B cell (primary cell): ENCODE data around the gene MAF. TPM values are rescaled to one million over a fixed set of nuclear protein-coding genes. Genes with fewer than 3 reads are reported as not detected.

Experiments used
- ATAC-seq: fragments of 200-7000 bp; cut with Tn5 transposase; one replicate; pipeline ENCODE4 v1.10.0; 2021; ENCODE audit warnings: low read depth, mild to moderate bottlenecking, moderate number of reproducible peaks, moderate library complexity
- CTCF ChIA-PET: fragments of 350-600 bp; sonication (Branson Sonifier 250); formaldehyde crosslinking; loops from one replicate; lab custom pipeline; 2021; ENCODE audit warnings: antibody characterized with exemption, inconsistent platforms; lab: Charles Lee
- POLR2A ChIA-PET: fragments of 350-600 bp; sonication (Branson Sonifier 250); formaldehyde crosslinking; loops from one replicate; lab custom pipeline; 2021; ENCODE audit warnings: antibody characterized with exemption; lab: Charles Lee
- DNase-seq: peaks from one replicate; pipeline ENCODE4 v3.0.0; 2013
- H2AFZ ChIP-seq: 2 replicates; pipeline ENCODE4 v1.6.1; 2012; ENCODE audit warnings: mild to moderate bottlenecking, low read depth, low read length; ENCODE audit not compliant: insufficient read depth, poor library complexity, severe bottlenecking
- H3K27ac ChIP-seq, 2 donors: 1 replicate in 1 of 2; 2 replicates in 1 of 2; pipeline ENCODE4 v1.5.1; 2012 to 2013; ENCODE audit warnings: low read length in 2 of 2, mild to moderate bottlenecking in 2 of 2, moderate library complexity in 1 of 2
- H3K27me3 ChIP-seq, 4 experiments: fragments of 200-600 bp in 1 of 4; sonication (generic) in 1 of 4; replicated peaks in 1 of 4; 1 replicate in 2 of 4; 2 replicates in 2 of 4; pipeline versions ENCODE4 v1.6.1 to v1.7.0; 2013 to 2016; ENCODE audit warnings: low read length in 3 of 4, mild to moderate bottlenecking in 2 of 4, mixed read lengths in 1 of 4, moderate library complexity in 1 of 4; ENCODE audit not compliant: insufficient read depth in 4 of 4, control insufficient read depth in 3 of 4; ENCODE audit errors: control extremely low read depth in 1 of 4
- H3K36me3 ChIP-seq, 2 experiments: replicated peaks in 1 of 2; 1 replicate in 1 of 2; 2 replicates in 1 of 2; pipeline versions ENCODE4 v1.6.1 to v1.7.1; 2013; ENCODE audit warnings: low read length in 1 of 2; ENCODE audit not compliant: insufficient read depth in 2 of 2, control insufficient read depth in 1 of 2; ENCODE audit errors: control extremely low read depth in 1 of 2, extremely low read depth in 1 of 2
- H3K4me1 ChIP-seq, 2 donors: fragments of 200-600 bp in 1 of 2; sonication (generic) in 1 of 2; 1 replicate in 1 of 2; 2 replicates in 1 of 2; pipeline versions ENCODE4 v1.5.1 to v1.6.1; 2013 to 2017; ENCODE audit warnings: low read length in 2 of 2; ENCODE audit not compliant: control insufficient read depth in 2 of 2, insufficient read depth in 2 of 2
- H3K4me2 ChIP-seq: replicated peaks from 2 replicates; pipeline ENCODE3; 2012; ENCODE audit warnings: mild to moderate bottlenecking, low read depth, low read length; ENCODE audit not compliant: poor library complexity, severe bottlenecking
- H3K4me3 ChIP-seq, 5 experiments: fragments of 200-600 bp in 1 of 5; sonication (generic) in 1 of 5; 1 replicate in 3 of 5; 2 replicates in 2 of 5; pipeline versions ENCODE4 v1.5.1 to v1.7.0; 2011 to 2016; ENCODE audit warnings: low read length in 4 of 5, mild to moderate bottlenecking in 4 of 5, low read depth in 2 of 5, control low read depth in 1 of 5, moderate library complexity in 1 of 5; ENCODE audit not compliant: insufficient read depth in 1 of 5; ENCODE audit errors: control extremely low read depth in 1 of 5, extremely low read depth in 1 of 5
- H3K79me2 ChIP-seq: fragments of 200-600 bp; sonication (generic); one replicate; pipeline ENCODE4 v1.6.0; 2016; ENCODE audit warnings: low read length; ENCODE audit not compliant: control insufficient read depth, insufficient read depth
- H3K9ac ChIP-seq: fragments of 200-600 bp; sonication (generic); 2 replicates; pipeline ENCODE4 v1.6.1; 2017; ENCODE audit warnings: mild to moderate bottlenecking, low read length, moderate library complexity
- H3K9me3 ChIP-seq, 3 donors: one replicate each; pipeline versions ENCODE4 v1.6.1 to v1.7.1; 2013; ENCODE audit warnings: low read length in 2 of 3; ENCODE audit not compliant: control insufficient read depth in 2 of 3, insufficient read depth in 1 of 3; ENCODE audit errors: control extremely low read depth in 1 of 3
- H4K20me1 ChIP-seq: 2 replicates; pipeline ENCODE4 v1.6.0; 2012; ENCODE audit warnings: mild to moderate bottlenecking, low read length; ENCODE audit not compliant: insufficient read depth, control insufficient read depth, poor library complexity, severe bottlenecking
- H3K27ac Mint-ChIP-seq: one replicate; pipeline ENCODE4 v1.8.0; 2021; ENCODE audit warnings: mixed read lengths
- H3K27me3 Mint-ChIP-seq: one replicate; pipeline ENCODE4 v1.8.0; 2021; ENCODE audit warnings: mixed read lengths
- H3K4me1 Mint-ChIP-seq: one replicate; pipeline ENCODE4 v1.8.0; 2021; ENCODE audit warnings: mixed read lengths
- H3K4me3 Mint-ChIP-seq: one replicate; pipeline ENCODE4 v1.8.0; 2021; ENCODE audit warnings: mixed read lengths
- H3K9me3 Mint-ChIP-seq: one replicate; pipeline ENCODE4 v1.8.0; 2022; ENCODE audit warnings: mixed read lengths; ENCODE audit not compliant: insufficient read depth
- EZH2 ChIP-seq: IDR thresholded peaks from 2 replicates; pipeline ENCODE4 v1.6.1; 2012; ENCODE audit warnings: borderline replicate concordance, low read depth, mild to moderate bottlenecking, moderate library complexity, low read length; ENCODE audit not compliant: insufficient read depth, poor library complexity, severe bottlenecking
- WGBS: methylation state at CpG from one replicate; pipeline ENCODE4 v1.1.5; 2013; ENCODE audit warnings: missing lambda C conversion rate; ENCODE audit not compliant: insufficient coverage; 5-methylcytosine and 5-hydroxymethylcytosine counted together
- intact Hi-C: fragments of 100-400 bp; cut with micrococcal nuclease; formaldehyde crosslinking; loops from one replicate; pipeline ENCODE4 v1.10.0; 2022
- polyA plus RNA-seq: library from polyadenylated mRNA; depleted of rRNA; stranded (reverse); fragments of >200 nt; gene quantifications from 2 replicates; pipeline ENCODE4 v1.2.3, GENCODE V29; 2012
- total RNA-seq, 2 donors: library from RNA; stranded (reverse); fragments of 120-200 nt in 1 of 2; gene quantifications; 1 replicate in 1 of 2; 2 replicates in 1 of 2; pipeline versions ENCODE4 v1.2.3 to v1.2.4, GENCODE V29; 2013 to 2022
- TF ChIP-seq, protein P1 (sequence below): fragments of 200-600 bp; IDR thresholded peaks from one replicate; pipeline ENCODE4 v1.8.0; 2022; ENCODE audit warnings: antibody characterized with exemption, mild to moderate bottlenecking

Gene MAF
- total and polyA plus RNA-seq, 2 donors (not counting 1 experiment from before 2014, with no cell fraction given), result 0.30 to 0.49 TPM

GRCh38 chr16:79609861-79610260, 9.3 kb upstream of the MAF start:
- POLR2A ChIA-PET, result no interaction called here
- Histone ChIP-seq H3K4me2 (no peak overlapping the region), H3K27me3 (peaks cover 0 to 42% (median 31%) of the 10 kb centered on the region in 4 experiments), H2AFZ (no peak overlapping the region), H3K4me3 (no peak overlapping the region), H3K9me3 (no peaks in the 10 kb centered on the region), H3K4me1 (peaks cover 8% of the 10 kb centered on the region in 2 donors), H4K20me1 (no peaks in the 10 kb centered on the region), H3K36me3 (no peaks in the 10 kb centered on the region), H3K27ac (no peak overlapping the region), H3K79me2 (no peaks in the 10 kb centered on the region), H3K9ac (no peak overlapping the region)
- Mint-ChIP-seq H3K27me3 (peaks cover 57% of the 10 kb centered on the region), H3K27ac (no peak overlapping the region), H3K9me3 (no peaks in the 10 kb centered on the region), H3K4me3 (no peak overlapping the region), H3K4me1 (peaks cover 6% of the 10 kb centered on the region)
- intact Hi-C loops, result loop anchor here (10.0 kb wide), 1 partner anchor 835 kb away; no protein-coding TSS in a partner anchor
- ATAC-seq (no peak), DNase-seq (no peak)
- WGBS, result 79% methylated on average over 6 of the region's 7 CpGs
- CTCF ChIA-PET, result interaction anchor here (1.6 kb wide), 1 partner anchor 8 kb away, joined by 7 read pairs; no protein-coding TSS in a partner anchor
- TF ChIP-seq, protein P1, sequence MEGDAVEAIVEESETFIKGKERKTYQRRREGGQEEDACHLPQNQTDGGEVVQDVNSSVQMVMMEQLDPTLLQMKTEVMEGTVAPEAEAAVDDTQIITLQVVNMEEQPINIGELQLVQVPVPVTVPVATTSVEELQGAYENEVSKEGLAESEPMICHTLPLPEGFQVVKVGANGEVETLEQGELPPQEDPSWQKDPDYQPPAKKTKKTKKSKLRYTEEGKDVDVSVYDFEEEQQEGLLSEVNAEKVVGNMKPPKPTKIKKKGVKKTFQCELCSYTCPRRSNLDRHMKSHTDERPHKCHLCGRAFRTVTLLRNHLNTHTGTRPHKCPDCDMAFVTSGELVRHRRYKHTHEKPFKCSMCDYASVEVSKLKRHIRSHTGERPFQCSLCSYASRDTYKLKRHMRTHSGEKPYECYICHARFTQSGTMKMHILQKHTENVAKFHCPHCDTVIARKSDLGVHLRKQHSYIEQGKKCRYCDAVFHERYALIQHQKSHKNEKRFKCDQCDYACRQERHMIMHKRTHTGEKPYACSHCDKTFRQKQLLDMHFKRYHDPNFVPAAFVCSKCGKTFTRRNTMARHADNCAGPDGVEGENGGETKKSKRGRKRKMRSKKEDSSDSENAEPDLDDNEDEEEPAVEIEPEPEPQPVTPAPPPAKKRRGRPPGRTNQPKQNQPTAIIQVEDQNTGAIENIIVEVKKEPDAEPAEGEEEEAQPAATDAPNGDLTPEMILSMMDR, result no peak
- TF ChIP-seq EZH2, result no peak

GRCh38 chr16:79608976-79609375, 8.4 kb upstream of the MAF start:
- TF ChIP-seq, protein P1, result no peak
- no peak for TF ChIP-seq EZH2
- Histone ChIP-seq H3K27me3 (peaks cover 0 to 42% (median 33%) of the 10 kb centered on the region in 4 experiments), H2AFZ (no peak overlapping the region), H3K4me3 (no peak overlapping the region), H3K9me3 (no peaks in the 10 kb centered on the region), H3K9ac (no peak overlapping the region), H4K20me1 (no peaks in the 10 kb centered on the region), H3K27ac (no peak overlapping the region), H3K36me3 (no peaks in the 10 kb centered on the region), H3K4me1 (peaks cover 8% of the 10 kb centered on the region in 2 donors), H3K4me2 (no peak overlapping the region), H3K79me2 (no peaks in the 10 kb centered on the region)
- Mint-ChIP-seq H3K27ac (no peak overlapping the region), H3K4me1 (peaks cover 6% of the 10 kb centered on the region), H3K4me3 (no peak overlapping the region), H3K27me3 (peaks cover 64% of the 10 kb centered on the region), H3K9me3 (no peaks in the 10 kb centered on the region)
- ATAC-seq (no peak), DNase-seq (no peak)
- intact Hi-C loops, result loop anchor here (10.0 kb wide), 1 partner anchor 834 kb away; no protein-coding TSS in a partner anchor
- POLR2A ChIA-PET, result no interaction called here
- WGBS, result 61% methylated on average over 3 of the region's 5 CpGs
- CTCF ChIA-PET, result no interaction called here
